AG08395 (cell line): Measurements from ENCODE around the gene UROC1.

Experiments
- DNase-seq: peaks from one replicate; pipeline ENCODE4 v3.0.0; 2012; ENCODE audit warnings: mixed read lengths, low spot score

Gene UROC1

GRCh38 chr3:126516152-126516935, 1.2 kb downstream of the UROC1 start:
- DNase-seq: no peak

- DNase-seq: no peak
These were observed 2.4 kb downstream of the UROC1 start for GRCh38 chr3:126515066-126515706.

- no peak for DNase-seq
These were observed 3.4 kb downstream of the UROC1 start for GRCh38 chr3:126514161-126514560.

GRCh38 chr3:126512916-126513650, 4.5 kb downstream of the UROC1 start:
- no peak for DNase-seq

GRCh38 chr3:126512026-126512425, 5.5 kb downstream of the UROC1 start:
- no peak for DNase-seq

GRCh38 chr3:126511291-126511690, 6.3 kb downstream of the UROC1 start:
- no peak for DNase-seq

GRCh38 chr3:126510308-126510910, 7.2 kb downstream of the UROC1 start:
- DNase-seq: no peak

GRCh38 chr3:126509597-126510307, 7.8 kb downstream of the UROC1 start:
- no peak for DNase-seq

- peak; percentile 60 for DNase-seq
These were observed 9.0 kb downstream of the UROC1 start for GRCh38 chr3:126508564-126508964.

- no peak for DNase-seq
These were observed 9.7 kb downstream of the UROC1 start for GRCh38 chr3:126507886-126508285.

GRCh38 chr3:126503701-126504100, 13.9 kb downstream of the UROC1 start:
- DNase-seq: no peak

- DNase-seq: no peak
These were observed 14.9 kb downstream of the UROC1 start for GRCh38 chr3:126502656-126503055.

GRCh38 chr3:126501736-126502135, 15.8 kb downstream of the UROC1 start:
- no peak for DNase-seq

GRCh38 chr3:126501054-126501453, 16.5 kb downstream of the UROC1 start:
- no peak for DNase-seq

- no peak for DNase-seq
These were observed 17.6 kb downstream of the UROC1 start for GRCh38 chr3:126500016-126500415.

- no peak for DNase-seq
These were observed 18.2 kb downstream of the UROC1 start for GRCh38 chr3:126499401-126499800.

GRCh38 chr3:126498929-126499328, 18.6 kb downstream of the UROC1 start:
- no peak for DNase-seq

GRCh38 chr3:126498461-126498860, 19.1 kb downstream of the UROC1 start:
- no peak for DNase-seq

- DNase-seq: no peak
These were observed 19.6 kb downstream of the UROC1 start for GRCh38 chr3:126497956-126498355.

- no peak for DNase-seq
These were observed 20.4 kb downstream of the UROC1 start for GRCh38 chr3:126496894-126497850.

GRCh38 chr3:126495786-126496185, 21.8 kb downstream of the UROC1 start:
- no peak for DNase-seq
